Upper lobe of left lung (tissue), 4 donors: ENCODE data around the gene UBE2L6.

Source experiments
- POLR2A ChIP-seq, 4 donors: fragments of 450-650 bp; IDR thresholded peaks; one replicate each; pipeline ENCODE4 v1.5.1; 2016 to 2017; ENCODE audit warnings: antibody characterized with exemption in 4 of 4, mild to moderate bottlenecking in 2 of 4
- POLR2AphosphoS5 ChIP-seq, 2 donors: sonication (generic); formaldehyde crosslinking; IDR thresholded peaks; one replicate each; pipeline ENCODE4 v1.5.1; 2017; ENCODE audit warnings: antibody characterized with exemption in 2 of 2
- TF ChIP-seq, protein P1 (sequence below), 6 experiments: fragments of 450-650 bp in 4 of 6; fragments of 200-600 bp in 2 of 6; sonication (generic) in 2 of 6; IDR thresholded peaks; one replicate each; pipeline ENCODE4 v1.5.1; 2016 to 2019; ENCODE audit warnings: antibody characterized with exemption in 6 of 6

DNA sequence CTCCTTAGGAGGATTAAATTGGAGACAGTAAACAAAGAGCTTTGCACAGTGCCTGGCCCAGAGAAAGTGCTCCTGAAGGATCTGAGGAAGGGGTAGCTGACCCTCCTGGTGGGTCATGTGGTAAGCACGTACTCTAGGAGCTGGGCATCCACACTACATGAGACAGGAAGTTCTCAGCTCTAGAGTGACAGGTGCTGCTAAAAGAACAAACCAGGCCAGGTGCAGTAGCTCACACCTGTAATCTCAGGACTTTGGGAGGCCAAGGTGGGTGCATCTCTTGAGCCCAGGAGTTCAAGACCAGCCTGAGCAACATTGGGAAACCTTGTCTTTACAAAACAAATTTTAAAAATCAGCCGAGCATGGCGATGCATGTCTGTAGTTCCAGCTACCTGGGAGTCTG, 65.1 kb downstream of the UBE2L6 start:
- TF ChIP-seq POLR2A (IDR thresholded peaks at IDR 0.05) (no peak), POLR2AphosphoS5 (IDR thresholded peaks at IDR 0.05) (no peak)
- TF ChIP-seq, protein P1, sequence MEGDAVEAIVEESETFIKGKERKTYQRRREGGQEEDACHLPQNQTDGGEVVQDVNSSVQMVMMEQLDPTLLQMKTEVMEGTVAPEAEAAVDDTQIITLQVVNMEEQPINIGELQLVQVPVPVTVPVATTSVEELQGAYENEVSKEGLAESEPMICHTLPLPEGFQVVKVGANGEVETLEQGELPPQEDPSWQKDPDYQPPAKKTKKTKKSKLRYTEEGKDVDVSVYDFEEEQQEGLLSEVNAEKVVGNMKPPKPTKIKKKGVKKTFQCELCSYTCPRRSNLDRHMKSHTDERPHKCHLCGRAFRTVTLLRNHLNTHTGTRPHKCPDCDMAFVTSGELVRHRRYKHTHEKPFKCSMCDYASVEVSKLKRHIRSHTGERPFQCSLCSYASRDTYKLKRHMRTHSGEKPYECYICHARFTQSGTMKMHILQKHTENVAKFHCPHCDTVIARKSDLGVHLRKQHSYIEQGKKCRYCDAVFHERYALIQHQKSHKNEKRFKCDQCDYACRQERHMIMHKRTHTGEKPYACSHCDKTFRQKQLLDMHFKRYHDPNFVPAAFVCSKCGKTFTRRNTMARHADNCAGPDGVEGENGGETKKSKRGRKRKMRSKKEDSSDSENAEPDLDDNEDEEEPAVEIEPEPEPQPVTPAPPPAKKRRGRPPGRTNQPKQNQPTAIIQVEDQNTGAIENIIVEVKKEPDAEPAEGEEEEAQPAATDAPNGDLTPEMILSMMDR (IDR thresholded peaks at IDR 0.05): no peak
